Eye (tissue), 1 donor: ENCODE measurements around the gene ACHE.

Experiments used
- DNase-seq: peaks from one replicate; pipeline ENCODE4 v3.0.0-alpha.2; 2015

ACHE gene

DNA sequence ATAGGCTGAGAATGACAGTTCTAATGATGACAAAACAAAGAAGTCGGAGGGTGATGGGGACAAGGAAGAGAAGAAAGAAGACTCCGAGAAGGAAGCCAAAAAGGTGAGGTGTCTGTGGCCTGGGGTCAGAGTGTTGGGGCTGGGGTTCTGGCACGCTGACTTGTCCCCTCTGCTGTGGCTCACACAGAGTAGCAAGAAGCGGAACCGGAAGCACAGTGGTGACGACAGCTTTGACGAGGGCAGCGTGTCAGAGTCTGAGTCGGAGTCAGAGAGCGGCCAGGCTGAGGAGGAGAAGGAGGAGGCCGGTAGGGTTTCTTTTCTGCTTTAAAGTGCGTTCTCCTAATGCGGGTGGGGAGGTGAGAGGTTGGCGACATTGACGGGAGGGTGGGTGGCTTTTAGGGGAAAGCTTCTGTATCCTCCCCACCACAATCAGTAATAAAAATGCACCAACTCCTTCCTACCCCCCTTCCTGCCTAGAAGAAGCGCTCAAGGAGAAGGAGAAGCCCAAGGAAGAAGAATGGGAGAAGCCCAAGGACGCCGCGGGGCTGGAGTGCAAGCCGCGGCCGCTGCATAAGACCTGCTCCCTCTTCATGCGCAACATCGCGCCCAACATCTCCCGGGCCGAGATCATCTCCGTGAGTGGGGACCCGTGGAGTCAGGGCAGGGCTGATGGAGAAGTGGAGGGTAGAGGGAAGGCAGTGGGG, 10.8 kb downstream of the ACHE start:
- DNase-seq, result no peak

DNA sequence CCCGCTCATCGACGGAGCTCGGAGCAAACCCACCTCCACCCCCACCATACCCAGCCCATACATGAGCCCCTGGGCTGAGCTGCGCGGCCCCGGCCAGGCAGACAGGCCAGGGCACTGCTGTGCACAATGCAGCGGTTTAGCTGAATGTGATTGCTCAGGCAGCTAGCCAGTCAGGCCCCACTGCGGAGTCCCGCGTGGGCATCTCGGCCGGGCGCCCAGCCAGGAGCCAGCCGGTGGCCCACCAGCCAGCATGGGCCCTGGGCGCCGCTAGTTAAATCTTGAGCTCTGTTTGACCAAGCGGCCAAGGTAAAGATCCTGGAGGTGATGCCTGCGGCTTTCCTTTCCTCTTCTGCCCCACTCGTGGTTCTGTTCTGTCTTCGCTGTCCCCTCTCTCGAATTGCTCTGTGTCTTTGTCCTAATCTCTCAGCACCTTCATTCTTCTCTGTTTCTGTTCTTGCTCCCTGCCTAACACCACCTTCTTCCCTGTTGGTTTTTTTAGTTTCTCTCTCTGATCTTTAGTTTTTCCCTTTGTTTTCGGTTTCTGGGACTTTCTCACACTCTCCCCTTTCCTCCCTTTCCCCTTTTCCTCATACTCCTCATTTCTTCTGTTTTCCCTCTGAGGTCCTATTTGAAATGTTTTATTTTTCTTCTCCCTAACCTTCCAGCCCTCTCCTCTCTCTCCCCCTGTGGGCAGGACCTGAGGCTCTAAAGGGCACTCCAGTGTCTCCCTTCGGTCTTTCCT, 12.7 kb downstream of the ACHE start:
- DNase-seq, result no peak

DNA sequence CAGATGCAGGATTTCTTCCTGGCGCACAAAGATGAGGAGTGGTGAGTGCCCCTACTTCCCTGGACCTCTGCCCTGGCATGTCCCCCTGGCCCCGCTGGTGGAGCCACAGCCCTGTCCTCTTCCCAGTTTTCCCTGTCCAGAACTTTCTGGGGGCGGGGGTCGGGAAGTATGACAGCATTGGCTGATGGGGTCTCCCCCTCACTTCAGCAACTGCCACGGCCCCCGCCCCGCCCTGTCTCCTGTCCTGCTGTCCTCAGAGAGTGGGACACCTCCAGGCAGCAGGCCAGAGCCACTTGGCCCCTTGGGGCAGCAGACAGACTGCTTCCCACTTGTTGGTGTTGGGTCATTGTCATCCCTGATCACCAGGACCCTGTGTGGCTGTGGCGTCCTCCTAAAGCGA, 13.5 kb downstream of the ACHE start:
- no peak for DNase-seq

DNA sequence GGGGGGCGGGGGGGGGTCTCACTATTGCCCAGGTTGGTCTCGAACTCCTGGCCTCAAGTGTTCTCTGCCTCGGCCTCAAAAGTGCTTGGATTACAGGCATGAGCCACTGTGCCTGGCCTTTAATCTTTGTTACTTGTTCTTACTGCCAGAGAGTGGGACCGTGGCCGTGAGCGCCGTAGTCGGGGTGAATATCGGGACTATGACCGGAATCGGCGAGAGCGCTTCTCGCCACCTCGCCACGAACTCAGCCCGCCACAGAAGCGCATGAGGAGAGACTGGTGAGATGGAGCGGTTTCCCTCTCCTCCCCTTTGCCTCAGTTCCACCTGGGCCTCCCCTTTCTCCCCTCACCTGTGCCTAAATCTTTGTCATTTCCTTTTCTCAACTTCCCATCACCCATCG, 14.6 kb downstream of the ACHE start:
- DNase-seq, result no peak

DNA sequence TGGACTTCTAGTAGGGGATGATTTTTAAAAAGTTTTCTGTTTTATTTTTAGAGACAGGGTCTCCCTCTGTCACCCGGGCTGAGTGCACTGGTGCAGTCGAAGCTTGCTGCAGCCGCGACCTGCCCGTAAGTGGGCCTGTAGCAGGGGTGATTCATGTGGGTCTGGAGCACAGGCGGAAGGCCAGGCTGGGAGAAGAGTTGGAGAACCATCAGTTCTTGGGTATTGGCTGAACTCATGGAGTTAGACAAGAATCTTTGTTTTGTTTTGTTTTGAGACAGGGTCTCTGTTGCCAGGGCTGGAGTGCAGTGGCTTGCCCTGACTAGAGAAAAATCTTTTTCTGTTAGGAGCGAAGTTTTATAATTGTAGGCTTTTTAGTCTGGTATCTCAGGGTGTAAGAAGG, 15.0 kb downstream of the ACHE start:
- DNase-seq, result no peak

DNA sequence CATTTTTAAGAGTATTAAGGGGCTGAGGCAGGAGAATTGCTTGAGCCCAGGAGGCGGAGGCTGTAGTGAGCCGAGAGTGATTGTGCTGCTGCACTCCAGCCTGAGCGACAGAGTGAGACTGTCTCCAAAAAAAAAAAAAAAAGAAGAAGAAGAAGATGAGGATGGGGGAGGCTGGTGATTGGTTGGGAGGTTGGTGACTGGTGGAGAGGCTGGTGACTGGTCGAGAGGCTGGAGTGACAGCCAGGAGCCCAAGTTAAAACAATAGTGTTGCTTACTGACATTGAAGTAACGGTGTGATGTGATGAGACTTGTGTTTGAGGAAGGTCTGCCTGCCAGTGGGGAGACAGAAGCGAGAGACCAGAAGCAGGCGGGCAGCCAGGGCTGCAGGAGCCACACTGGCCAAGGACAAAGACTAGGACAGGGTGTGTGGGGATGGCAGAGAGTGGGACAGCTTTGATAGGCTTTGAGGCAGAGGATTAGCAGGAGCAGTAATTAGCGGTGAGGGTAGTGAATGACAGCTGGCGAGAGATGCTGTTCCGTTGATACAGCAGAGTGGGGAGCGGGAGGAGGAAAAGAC, 15.9 kb downstream of the ACHE start:
- DNase-seq, result peak; percentile 44

DNA sequence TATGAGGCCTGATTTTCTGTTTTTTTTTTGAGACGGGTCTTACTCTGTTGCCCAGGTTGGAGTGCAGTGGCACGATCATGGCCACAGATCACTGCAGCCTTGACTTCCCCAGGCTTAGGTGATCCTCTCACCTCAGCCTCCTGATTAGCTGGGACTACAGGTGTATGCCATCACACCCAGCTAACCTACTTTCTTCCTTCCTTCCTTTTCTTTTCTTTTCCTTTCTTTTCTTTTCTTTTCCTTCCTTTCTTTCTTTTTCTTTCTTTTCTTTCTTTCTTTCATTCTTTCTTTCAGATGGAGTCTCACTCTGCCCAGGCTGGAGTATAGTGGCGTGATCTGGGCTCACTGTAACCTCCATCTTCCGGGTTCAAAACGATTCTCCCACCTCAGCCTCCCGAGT, 17.0 kb downstream of the ACHE start:
- DNase-seq, result no peak

DNA sequence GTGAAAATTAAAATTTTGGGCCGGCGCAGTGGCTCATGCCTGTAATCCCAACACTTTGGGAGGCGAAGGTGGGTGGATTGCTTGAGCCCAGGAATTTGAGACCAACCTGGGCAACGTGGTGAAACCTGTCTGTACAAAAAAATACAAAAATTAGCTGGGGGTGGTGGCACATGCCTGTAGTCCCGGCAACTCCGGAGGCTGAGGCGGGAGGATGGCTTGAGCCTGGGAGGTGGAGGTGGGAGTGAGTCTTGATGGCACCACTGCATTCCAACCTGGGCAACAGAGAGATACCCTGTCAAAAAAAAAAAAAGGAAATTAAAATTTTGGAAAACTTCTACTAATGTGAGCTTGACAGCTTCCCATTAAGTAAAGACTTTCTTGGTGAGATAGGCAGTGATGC, 17.7 kb downstream of the ACHE start:
- no peak for DNase-seq

DNA sequence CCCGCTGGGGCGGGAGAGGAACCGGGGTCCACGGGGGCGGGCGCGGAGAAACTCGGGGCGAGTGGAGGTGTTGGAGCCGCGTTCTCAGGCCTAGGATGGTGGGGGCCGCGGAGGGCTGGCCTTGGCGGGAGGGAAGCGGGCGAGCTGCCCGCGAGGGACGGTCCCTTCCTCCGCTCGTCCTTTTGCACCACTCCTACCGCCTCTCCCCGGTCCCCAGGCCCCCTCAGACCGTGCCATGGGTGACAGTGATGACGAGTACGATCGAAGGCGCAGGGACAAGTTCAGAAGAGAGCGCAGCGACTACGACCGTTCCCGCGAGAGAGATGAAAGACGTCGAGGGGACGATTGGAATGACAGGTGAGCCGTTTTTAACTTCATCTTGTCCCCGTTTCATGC, 20.3 kb downstream of the ACHE start:
- peak; percentile 66 for DNase-seq

DNA sequence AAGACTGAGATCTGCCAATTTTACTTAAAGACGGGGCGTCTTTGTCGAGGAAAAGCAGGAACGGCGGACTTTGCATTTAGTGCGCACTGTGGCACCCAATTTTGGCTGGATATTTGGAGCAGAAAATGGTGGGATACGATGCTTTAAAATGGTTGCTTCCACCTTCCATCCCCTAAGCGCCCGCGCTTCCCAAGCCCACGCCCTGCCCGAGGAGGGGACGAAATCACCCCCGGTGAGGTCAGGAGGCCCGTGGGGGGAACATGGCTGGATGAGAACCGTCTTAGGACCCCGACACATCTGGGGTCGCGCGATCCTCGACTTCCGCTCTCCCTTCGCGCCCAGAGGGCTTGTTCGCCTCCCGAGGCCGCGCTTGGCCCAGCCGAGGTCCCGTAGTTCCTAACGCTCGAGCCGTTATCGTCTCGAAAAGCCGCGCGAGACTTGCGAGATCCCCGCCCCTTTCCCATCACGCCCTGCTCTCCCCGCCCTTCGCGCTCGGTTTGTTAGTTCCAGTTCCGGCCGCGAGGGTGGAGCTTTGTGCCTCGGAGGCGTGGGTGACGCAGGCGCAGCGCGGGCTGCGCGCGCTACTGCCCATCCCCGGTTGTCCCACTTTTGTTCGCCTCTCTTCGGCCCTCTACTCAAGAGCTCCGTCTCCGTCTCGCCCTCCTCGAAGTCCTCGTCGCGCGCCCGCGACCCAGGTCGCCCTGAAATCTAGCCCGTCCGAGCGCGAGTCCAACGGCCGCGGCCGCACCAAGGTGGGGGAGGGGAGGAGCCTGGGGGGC, 20.9 kb downstream of the ACHE start, which contains the start of gene SRRT:
Gene SRRT, plus strand, starts transcription at position 527 of the 779 bp plus-strand sequence. CDS start 488 bp downstream, outside the sequence.
- DNase-seq, result peak; percentile 100

DNA sequence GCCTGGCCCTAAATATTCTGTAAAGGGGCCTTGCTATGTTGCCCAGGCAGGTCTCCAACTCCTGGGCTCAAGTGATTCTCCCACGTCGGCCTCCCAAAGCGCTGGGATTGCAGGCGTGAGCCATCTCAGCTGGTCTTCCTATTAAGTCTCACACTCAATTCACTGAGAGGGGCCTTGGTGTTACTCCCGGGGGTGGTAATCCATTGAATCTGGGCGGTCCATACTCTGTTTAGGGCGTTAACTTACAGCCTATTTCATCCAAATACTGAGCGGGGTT, 21.4 kb downstream of the ACHE start:
- no peak for DNase-seq

DNA sequence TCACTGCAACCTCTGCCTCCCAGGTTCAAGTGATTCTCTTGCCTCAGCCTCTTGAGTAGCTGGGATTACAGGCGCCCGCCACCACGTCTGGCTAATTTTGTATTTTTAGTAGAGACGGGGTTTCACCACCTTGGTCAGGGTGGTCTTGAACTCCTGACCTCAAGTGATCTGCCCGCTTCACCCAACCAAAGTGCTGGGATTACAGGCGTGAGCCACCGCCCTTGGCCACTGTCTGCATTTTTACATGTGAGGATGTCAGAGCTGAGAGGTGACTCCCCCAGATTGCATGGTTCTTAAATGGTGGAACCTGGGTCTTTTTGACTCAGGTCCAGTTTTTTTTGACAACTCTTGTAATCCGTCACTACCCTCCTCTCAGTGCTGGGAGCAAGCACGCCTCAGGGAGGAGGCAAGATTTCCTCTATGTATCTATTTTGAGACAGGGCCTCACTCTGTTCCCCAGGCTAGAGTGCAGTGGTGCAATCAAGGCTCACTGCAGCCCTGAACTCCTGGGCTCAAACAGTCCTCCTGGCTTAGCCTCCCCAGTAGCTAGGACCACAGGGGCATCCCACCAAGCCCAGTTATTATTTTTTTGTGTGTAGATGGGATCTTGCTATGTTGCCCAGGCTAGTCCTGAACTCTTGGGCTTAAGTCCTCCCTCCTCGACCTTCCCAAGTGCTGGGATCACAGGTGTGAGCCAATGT, 21.9 kb downstream of the ACHE start:
- DNase-seq, result no peak

DNA sequence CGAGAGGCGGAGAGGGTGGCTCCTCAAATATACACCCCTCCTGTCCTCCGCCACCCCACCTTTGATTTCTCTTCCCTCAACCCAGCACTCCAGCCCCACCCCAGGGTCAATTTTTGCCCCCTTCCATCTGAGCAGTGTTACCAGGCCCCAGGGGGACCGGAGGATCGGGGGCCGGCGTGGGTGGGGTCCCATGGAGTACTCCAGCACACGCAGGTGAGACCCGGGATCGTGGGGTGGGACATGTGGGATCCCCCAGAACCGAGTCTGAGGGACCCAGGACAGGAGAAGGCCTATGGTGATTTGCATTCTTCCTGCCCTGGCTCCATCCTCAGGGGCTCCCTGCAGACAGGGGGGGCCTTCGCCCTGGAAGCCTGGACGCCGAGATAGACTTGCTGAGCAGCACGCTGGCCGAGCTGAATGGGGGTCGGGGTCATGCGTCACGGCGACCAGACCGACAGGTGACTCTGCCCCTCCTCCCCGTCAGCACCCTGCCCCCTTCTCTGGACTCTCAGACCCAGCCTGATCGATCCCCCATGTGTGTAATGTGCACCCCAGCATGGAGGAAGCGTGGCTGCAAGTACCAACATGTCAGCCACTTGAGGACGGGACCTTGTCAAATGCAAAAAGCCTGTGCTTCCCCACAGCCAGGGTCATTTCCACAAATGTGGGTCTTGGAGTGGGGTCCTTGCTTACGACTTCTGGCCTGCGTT, 27.8 kb downstream of the ACHE start:
- DNase-seq, result peak; percentile 48

DNA sequence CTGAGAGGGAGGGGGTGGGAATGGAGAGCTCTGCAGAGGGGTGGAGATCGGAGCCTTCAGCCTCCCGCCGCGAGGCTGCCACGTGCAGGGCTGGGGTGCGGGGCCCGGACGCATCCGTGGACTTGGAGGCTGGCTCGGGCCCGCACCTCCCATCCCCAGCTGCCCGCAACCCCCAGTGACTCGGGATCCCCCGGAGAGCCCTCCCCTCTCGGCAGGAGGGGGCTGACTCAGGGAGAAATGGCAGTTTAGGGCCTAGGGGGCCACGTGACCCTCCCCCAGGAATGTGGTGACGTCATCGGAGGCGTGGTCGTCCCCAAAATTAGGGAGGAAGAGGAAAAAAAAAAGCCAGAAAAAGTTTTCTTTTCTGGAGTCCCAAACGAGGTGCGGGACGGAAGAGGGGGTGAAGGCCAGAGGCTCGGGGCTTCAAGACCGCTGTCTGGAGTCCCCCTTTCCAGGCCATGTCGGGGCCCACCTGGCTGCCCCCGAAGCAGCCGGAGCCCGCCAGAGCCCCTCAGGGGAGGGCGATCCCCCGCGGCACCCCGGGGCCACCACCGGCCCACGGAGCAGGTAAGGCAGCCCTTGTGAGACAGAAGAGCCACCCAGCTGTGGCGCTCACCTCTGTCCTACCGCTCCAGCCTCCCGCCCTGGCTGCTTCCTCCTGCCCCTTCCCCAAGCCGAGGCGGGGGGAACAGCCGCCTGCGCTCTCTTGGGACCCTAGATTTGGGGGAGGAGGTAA, 28.5 kb downstream of the ACHE start, which contains the start of gene TRIP6:
Gene TRIP6, plus strand, starts transcription at position 348 of the 736 bp plus-strand sequence. Its CDS starts 111 bp downstream, at position 459.
- DNase-seq, result peak; percentile 96

DNA sequence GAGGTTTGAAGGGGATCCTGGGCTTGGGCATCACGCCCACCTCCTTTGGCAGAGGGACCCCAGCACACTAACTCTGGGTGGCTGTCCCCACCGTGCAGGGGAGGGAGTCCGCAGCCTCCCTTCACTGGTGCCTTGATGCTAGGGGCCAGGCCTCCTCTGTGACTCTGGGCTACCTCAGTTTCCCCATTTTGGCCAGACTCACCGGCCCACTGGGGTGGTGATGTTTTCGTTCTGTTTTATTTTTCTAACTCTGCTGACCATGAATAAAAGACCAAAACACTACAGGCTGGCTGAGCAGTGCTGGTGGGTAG, 29.0 kb downstream of the ACHE start:
- DNase-seq, result no peak

DNA sequence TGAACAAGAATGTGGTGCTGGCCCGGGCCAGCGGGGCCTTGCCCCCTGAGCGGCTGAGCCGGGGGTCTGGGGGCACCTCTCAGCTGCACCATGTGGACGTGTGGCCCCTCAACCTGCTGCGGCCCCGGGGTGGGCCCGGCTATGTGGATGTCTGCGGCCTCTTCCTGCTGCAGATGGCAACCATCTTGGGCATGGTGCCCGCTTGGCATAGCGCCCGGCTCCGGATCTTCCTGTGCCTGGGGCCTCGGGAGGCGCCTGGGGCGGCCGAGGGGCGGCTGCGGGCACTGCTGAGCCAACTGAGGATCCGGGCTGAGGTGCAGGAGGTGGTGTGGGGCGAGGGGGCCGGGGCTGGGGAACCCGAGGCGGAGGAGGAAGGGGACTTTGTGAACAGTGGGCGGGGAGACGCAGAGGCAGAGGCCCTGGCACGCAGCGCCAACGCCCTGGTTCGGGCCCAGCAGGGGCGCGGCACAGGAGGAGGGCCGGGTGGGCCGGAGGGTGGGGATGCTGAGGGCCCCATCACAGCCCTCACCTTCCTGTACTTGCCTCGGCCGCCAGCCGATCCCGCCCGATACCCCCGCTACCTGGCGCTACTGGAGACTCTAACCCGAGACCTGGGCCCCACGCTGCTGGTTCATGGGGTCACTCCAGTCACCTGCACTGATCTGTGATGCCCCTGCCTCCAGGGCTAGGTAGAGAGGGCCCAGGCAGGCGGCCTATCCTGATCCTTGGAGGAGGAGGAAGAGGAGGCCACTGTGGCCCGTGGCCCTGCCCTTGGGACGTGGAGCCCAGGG, 29.6 kb downstream of the ACHE start:
- no peak for DNase-seq

DNA sequence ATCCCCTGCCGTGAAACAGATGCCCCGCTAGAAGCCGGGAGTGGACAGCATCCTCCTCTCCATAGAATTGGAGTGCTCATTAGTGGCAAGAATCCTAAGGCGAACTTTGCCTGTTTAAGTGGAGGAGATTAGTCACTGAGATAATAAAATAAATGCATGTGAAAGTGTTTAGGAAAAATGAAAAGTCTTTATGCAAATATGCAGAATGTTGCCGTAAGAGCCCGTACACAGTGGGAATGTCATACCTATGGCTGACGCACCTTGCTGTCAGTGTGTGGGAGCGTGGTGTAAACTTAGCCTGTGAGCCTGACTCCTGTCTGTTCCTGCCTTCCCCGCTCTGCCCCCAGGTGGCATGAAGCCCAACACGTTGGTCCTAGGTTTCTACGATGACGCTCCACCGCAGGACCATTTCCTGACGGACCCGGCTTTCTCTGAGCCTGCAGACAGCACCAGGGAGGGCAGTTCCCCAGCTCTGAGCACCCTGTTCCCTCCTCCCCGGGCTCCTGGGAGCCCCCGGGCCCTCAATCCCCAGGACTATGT, 30.2 kb downstream of the ACHE start:
- no peak for DNase-seq

DNA sequence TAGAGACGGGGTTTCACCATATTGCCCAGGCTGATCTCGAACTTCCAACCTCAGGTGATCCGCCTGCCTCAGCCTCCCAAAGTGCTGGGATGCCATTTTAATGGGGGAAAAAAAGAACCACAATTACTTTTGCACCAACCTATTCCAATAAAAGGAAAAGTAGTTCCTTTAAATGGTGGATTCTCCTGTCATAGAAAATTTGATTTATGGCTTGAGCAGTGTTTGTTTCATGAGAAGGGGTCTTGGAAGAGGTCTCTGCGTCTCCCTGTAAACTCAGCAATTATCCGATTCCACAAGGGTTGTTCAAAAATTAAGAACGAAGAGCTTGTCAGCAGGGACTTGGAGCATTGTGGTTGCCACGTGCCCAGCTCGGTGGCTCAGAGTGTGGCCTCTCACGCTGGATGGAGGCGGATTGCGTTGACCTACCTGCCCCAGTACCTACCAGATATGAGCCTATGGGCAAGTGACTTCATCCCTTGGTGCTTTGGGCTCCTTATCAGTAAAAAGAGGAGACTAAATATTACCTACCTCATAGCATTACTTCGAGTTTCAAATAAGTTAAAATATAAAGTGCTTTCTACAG, 31.3 kb downstream of the ACHE start:
- no peak for DNase-seq

DNA sequence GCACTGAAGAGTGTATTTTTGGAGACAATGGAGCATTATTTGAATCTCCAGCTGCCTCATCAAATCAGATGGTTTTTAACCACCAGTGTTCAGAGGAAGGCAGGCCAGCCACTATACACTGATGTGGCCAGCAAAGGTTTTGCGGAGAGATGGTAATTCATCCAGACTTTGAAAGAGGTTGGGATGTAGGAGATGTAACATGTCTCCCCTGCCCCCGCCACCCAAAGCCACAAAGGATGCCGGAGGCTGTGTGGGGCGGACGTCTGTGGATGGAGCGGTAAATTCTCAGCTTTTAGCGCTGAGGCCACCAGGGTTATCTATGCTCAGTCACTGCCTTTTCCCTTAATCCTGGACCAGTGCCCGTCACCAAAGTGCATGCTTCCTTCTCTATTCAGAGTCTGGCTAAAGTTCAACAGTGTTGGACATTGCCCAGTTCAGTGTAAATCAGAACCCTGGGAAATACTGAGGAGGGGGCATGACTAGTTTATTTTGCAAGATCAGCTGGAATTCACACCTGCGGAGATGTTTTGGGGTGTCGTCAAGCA, 32.2 kb downstream of the ACHE start:
- DNase-seq, result no peak

DNA sequence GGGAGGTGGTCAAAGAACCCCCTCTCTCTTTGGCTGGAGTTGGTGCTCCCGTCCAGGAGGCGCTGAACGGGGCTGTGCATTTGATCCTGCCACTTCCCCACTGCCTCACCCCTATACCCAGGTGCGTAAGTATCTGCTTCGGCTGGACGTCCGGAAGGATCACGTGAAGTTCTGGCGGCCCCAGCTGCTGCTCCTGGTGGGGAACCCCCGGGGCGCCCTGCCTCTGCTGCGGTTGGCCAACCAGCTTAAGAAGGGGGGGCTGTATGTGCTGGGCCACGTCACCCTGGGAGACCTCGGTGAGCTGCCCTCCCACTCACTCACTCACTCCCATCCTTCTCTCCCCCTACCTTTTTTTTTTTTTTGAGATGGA, 34.1 kb downstream of the ACHE start:
- no peak for DNase-seq
